H1 (cell line): Measurements from ENCODE around the gene NHEJ1. TPM values are rescaled to one million over a fixed set of nuclear protein-coding genes. Genes with fewer than 3 reads are reported as not detected.

Experiments
- ZNF274 ChIP-seq: IDR thresholded peaks from 2 replicates; pipeline ENCODE4 v1.7.0; 2012; ENCODE audit warnings: low read length, borderline replicate concordance; ENCODE audit errors: extremely low read depth
- polyA plus RNA-seq, 7 experiments: library from polyadenylated mRNA; depleted of rRNA in 3 of 7; stranded (reverse) in 5 of 7; unstranded in 2 of 7; fragments of >200 nt in 5 of 7; fragments of 200-250 nt in 2 of 7; gene quantifications; 1 replicate in 5 of 7; 2 replicates in 1 of 7; 4 replicates in 1 of 7; pipeline versions ENCODE4 v1.2.1 to v1.2.3, GENCODE V29; 2011 to 2013; ENCODE audit warnings: missing spikeins in 2 of 7, mixed read lengths in 2 of 7
- total RNA-seq: library from RNA; stranded (reverse); fragmentation: NEBNext Ultra II Directional; extraction: Animal tissue kit (Norgen Biotek cat#: 25700); gene quantifications from 2 replicates; pipeline ENCODE4 v1.2.1, GENCODE V29; 2021

NHEJ1 gene
- total and polyA plus RNA-seq, 2 of the 8 experiments (the other 6 are each of a cell fraction or from before 2014, with no cell fraction given), result 22.7 to 24.1 TPM

- TF ChIP-seq ZNF274, result no peak
Observed at GRCh38 chr2:219174146-219174545, 13.5 kb upstream of the NHEJ1 start (continued).
